Fibroblast of skin of left biceps (primary cell): Measurements from ENCODE around the gene DHFR.

Experiments used
- DNase-seq, 2 experiments: peaks; one replicate each; pipeline ENCODE4 v3.0.0-alpha.2; 2013; ENCODE audit warnings: low read depth in 2 of 2

Gene DHFR

DNA sequence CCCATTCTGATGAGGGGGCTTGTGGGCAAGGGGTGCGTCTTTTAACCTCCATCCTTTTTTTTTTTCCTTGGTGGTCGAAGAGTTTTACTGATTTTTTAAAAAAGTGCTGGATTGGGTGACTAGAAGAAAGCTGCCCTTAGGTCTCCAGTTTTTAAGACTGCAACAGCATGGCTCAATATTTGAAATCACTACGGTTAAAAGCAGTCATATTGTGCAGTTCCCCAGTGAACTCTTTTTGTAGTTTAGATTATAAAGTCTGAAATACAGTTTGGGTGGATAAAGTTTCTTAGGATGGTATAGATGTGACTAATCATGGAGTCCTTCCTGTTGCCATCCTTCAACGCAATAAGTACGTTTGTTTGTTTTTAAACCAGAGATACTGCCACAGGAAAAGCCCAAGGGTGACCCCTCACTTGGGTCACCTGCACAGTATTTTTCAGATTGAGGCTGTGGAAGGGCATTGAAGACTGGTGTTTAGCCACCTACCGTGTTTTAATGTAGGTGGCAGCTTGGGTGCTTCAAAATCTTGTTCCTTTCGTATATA lies 520 bp upstream of the DHFR start:
- DNase-seq = no peak

GRCh38 chr5:80654054-80654390 lies 761 bp downstream of the DHFR start:
- DNase-seq = no peak

DNA sequence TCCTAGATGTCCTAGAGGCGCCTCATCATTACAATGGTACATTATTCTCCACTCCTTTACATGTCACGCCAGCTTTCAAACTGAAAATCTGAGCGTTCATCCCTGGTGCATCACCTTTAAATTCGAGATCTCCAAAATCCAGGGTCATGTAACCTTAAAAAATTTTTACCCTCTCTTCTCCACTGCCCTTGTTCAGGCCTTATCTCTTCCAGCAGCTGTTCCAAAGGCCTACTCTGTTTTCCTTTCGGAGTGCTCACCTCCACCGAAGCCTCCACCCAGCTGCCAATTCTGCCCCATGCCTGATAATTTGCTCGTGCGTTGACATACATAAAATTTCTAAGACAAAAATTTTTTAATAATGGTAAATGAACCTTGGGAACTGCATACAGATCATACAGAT lies 1.3 kb downstream of the DHFR start:
- DNase-seq = no peak

DNA sequence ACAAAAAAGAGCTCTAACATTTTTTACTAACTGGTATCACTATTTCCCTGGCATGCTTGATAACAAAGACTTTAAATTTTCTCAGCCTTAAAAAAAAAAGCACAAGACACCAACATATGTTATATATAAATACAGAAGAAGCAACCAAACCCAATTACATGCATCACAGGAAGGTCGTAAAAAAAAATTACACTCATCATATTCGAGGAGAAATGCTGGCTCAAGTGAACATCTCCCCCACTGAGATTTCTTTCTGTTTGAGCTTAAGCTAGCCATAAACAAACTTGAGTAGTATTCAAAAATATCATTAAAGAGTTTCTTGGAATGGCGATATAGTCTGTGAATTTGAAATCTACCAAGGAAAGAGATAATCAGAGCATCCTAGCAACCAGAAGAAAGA lies 7.9 kb downstream of the DHFR start:
- no peak for DNase-seq

DNA sequence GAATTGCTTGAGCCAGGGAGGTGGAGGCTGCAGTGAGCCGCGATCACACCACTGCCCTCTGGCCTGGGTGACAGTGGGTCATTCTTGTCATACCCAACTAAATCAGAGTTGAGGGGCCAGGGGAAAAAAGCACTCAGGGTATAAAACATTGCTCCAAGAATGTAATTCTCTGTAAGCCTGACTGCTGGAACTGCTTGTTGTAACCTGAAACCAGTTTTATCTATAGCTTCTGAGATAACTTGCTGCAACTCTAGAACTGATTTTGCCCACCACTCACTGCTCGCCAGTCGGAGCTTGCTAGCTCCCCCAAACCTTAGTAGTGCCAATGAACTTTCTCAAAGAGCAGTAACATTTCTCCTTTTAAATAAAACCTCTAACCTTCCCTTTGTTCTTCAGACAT lies 9.9 kb downstream of the DHFR start:
- no peak for DNase-seq

DNA sequence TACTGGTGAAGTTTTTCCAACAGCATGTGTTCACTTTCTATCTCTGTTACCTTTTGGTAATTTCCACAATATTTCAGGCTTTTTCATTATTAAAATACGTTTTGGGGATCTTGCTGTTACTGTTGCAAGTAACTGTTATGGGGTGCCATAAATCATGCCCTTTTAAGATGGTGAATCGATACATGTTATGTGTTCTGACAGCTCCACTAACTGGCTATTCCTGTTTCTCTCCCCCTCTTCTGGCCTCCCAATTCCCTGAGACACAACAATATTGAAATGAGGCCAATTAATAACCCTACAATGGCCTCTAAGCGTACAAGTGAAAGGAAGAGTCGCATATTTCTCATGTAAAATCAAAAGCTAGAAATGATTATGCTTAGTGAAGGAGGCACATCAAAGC lies 13.4 kb downstream of the DHFR start:
- no peak for DNase-seq

DNA sequence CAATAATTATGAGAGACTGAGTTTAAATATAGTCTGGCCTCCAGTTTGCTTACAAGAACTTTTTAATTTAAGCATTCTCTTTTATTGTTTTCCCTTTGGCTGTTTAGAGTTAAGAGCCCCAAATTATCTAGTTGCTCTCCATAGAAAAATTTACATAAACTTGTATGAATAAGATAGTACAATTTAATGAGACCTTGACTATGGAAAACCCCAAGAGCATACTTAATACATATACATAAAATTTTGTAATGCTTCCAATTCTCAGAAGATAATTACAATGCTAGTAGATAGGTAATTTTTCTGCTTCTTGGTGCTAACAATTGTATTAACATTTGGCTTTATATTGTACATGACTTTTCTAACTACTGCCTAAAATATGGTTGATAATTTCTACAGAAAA lies 20.6 kb downstream of the DHFR start:
- no peak for DNase-seq

DNA sequence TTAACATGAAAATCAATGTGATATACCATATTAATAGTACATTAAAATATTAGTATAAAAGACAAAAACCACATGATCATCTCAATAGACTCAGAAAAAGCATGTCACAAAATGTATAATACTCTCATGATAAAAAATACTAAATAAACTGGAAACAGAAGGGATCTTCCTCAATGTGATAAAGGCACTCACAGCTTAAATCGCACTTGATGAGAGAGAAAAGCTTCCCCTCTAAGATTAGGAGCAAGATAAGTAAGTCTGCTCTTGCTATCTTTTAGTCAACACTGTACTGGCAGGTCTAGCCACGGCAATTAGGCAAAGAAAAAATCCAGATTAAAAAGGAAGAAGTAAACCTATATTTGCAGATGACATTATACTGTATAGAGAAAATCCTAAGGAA lies 22.1 kb downstream of the DHFR start:
- DNase-seq = no peak

DNA sequence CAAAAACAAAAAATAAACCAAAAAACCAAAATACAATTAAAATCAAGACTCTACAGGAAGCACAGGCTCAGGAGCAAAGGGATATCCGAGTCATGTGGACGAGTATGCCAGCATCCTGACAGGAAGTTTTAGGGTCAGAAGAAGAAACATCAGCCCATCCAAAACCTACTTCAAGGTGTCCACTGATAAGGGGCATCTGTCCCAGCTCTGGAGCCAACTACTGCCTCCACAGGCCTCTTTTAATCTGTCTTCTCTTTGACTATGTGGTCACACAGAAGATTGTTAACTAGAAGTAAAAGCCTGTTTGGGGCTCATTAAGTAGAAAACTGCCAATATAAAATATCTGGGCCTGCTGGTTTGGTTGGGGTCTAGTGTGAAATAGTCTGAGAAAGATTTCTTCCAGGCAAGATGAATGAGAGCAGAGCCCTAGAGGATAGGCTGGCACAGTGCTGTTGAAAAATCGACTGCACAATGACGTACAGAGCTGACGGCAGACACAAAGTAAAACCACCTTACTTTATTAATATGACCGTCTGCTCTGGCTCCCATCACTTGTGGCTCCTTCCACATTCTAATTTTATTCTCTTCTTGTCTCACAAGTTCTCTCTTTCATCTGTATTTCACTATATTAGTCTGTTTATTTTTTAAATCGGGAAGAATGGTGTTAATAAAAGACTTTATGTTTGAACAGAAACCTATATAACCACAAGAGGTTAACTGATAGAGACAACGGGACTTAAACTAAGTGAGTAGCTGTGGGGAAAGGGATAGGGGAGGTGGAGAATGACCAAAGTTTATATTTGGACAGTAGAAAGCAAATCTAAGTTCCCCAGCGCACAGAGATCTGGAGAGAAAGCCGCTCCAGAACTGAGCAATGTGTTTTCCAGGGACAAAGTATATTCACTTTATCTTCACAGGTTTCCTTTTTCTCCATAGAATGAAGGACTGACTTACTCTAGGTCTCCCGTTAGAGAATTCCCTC lies 23.2 kb downstream of the DHFR start:
- no peak for DNase-seq

DNA sequence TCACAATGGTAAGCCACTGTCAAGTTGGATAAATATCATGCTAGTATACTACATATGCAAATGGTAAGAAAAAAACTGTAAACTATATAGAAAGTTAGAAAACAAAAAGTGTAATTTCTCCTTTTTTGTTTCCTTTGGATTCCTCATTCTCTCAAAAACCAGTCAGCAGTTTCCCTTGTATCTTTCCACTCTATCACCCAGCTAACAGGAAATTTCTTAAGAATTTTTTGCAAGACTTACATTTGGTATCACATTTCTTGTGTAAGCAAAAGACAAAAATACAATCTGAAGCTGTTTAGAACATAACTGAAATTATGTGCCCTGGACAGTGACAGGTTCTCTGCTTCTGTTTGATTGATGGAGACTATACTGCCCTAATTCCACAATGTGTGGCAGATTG lies 25.5 kb downstream of the DHFR start:
- no peak for DNase-seq

DNA sequence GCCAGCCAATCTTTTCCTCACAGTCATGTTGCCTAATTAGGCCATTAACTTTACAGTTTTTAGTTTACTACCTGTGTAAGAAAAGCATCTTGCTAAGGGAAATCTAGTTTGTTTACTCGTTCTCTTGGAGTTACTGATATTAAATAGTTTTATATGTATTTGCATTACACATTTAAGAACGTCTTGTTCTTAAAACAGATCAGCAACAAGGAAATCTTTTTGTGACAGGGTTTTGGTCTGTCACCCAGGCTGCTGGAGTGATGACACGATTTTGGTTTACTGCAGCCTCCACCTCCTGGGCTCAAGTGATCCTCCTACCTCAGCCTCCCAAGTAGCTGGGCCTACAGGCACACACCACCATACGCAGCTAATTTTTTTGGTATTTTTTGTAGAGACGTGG lies 29.6 kb downstream of the DHFR start:
- no peak for DNase-seq

DNA sequence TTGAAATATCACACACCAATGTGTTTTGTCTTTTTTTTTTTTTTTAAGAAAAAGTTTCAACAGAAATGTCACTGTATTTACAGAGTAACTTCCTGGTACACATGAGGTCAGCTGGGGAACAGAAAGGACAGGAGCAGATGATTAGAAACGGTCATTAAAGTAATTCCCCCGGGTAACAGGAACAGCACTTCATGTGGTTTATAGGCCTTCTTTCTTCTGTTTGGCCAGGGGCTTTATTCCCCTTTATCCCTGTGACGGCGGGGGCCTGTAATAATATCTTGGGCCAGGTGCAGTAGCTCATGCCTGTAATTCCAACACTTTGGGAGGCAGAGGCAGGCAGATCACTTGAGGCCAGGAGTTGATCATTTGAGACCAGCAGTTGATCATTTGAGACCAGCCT lies 30.8 kb downstream of the DHFR start:
- no peak for DNase-seq

DNA sequence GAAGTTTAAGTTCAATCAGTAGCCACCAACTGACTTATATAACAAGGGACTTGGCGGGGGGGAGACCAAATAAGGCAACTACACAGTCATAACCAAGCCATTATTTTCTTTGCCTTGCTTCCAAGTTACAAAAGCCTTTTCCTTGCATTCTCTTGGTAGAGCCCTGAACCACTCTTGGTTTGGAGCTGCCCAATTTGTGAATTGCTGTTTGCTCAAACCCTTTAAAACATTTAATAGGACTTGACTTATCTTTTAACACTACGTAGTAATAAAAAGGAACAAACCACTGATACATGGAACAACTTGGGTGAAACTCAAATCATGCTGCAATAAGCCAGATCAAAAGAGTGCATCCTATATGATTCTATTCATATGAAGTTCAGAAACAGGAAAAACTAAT lies 32.0 kb downstream of the DHFR start:
- DNase-seq = no peak

DNA sequence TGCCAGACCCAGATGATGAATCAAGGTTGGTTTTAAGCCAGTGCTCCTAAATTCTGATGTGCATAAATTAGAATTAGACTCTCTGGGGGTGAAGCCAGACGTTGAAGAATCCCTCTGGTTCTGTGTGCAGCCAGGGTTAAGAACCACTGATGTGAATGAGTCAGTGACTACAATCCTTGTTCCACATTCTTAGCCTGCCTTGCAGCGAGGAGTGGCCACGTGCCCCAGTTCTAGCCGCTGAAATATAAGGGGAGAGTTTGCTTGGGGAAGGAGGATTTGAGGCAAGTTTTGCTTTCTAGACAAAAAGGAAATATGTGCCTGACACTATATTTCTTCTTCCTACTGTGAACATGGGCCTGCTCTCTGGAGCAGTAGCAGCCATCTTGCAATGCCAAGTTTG lies 34.6 kb downstream of the DHFR start:
- no peak for DNase-seq

- DNase-seq = no peak
These were observed 35.7 kb downstream of the DHFR start for GRCh38 chr5:80619086-80619485.

GRCh38 chr5:80618438-80618837 lies 36.3 kb downstream of the DHFR start:
- no peak for DNase-seq

DNA sequence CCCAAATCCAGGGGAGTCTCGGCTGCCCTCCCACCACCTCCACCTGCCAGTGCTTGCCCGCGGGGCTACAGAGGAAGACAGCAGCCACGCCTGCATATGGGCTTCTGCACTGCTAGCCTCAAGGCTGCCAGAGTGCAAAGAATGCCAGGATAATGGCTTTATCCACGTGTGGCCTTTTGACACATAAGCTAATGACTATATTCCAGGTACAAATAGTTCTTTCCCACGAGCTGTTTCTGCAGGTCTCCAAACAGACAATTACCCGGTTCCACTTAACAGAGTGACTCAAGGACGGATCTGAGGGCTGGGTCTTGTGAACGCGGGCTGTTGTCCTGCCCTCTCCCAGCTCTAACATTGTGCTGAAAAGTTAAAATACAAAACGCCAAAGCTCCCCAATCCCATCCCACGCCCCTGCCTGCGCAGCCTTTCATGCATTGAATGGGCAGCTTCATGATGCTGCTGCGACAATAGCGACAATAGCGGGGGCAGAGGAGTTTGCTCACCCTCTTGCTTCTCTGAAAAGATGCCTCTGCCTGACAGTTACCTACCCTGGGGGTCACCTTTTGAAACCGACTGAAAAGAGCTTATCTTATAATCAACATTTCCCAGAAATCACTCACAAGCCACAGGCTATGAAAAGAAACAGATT lies 39.4 kb downstream of the DHFR start:
- no peak for DNase-seq

DNA sequence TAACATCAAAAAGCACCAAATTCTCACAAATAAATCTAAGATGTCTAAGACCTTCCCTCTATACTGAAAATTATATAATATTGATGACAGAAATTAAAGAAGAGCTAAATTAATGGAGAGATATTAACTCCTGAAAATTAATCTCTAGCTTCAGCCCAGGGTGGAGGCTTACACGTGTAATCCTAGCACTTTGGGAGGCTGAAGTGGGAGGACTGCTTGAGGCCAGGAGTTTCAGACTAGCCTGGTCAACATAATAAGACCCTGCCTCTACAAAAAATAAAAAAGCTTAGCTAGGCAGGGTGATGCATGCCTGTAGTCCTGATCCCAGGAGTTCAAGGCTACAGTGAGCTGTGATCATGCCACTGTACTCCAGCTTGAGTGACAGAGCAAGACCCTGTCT lies 45.1 kb downstream of the DHFR start:
- no peak for DNase-seq

- no peak for DNase-seq
These were observed 46.1 kb downstream of the DHFR start for GRCh38 chr5:80608731-80609130.

- DNase-seq = no peak
These were observed 47.0 kb downstream of the DHFR start for GRCh38 chr5:80607832-80608231.

- no peak for DNase-seq
These were observed 47.4 kb downstream of the DHFR start for GRCh38 chr5:80607343-80607742.

DNA sequence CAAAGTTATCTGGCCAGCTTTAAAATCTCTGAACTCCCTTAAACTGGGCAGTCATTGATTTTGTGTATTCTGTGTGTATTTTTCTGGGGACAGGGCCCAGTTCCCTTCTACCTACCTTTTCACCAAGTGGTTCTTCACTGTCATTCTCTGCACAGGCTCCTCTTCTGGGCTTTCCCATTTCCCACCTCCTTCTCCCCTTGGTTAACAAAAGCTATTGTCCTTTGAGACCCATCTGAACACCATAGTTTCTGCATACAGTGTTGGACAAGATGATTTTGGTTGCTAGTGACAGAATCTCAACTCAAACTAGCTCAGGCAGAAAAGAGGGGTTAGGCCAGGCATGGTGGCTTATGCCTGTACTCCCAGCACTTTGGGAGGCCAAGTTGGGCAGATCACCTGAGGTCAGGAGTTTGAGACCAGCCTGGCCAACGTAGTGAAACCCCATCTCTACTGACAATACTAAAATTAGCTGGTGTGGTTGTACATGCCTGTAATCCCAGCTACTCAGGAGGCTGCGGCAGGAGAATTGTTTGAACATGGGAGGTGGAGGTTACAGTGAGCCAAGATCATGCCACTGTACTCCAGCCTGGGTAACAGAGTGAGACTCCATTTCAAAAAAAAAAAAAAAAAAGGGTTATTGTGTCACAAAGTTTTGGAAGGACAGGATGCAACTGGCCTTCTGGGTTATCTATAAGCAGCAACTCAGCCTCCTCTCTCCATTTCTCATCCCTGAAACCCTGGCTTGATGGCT lies 53.7 kb downstream of the DHFR start:
- no peak for DNase-seq
